Measurements from ENCODE around the gene CKAP2L.

DNA sequence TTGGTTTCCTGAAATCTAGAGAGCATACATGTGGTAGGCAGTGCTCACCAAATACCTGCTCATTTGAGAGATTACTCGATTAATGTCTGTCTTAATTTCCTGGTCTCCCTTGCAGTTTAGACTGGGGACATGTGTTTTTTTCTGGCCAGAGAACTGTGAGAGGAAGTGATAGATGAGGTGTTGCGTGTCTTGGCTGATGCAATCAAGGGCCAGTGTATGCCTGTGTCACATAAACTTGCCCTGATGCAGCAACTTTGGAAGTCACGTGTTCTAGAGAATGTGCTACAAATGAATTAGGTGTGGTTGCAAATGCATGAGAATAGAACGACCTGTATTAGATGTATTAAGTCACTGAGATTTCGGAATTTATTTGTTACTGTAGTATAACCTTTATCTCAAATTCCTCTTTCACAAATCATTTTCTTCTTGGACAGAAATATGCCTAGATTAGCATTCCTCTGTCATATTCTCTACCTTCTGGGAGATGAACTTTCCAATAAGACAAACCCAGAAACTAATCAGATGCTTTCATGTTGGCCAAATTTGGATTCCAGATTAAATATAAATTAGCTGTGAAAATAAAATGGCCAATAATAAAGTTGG, 29.8 kb upstream of the CKAP2L start:
- TF ChIP-seq, protein P1, sequence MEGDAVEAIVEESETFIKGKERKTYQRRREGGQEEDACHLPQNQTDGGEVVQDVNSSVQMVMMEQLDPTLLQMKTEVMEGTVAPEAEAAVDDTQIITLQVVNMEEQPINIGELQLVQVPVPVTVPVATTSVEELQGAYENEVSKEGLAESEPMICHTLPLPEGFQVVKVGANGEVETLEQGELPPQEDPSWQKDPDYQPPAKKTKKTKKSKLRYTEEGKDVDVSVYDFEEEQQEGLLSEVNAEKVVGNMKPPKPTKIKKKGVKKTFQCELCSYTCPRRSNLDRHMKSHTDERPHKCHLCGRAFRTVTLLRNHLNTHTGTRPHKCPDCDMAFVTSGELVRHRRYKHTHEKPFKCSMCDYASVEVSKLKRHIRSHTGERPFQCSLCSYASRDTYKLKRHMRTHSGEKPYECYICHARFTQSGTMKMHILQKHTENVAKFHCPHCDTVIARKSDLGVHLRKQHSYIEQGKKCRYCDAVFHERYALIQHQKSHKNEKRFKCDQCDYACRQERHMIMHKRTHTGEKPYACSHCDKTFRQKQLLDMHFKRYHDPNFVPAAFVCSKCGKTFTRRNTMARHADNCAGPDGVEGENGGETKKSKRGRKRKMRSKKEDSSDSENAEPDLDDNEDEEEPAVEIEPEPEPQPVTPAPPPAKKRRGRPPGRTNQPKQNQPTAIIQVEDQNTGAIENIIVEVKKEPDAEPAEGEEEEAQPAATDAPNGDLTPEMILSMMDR (IDR thresholded peaks at IDR 0.05) = no peak
- TF ChIP-seq POLR2A (IDR thresholded peaks at IDR 0.05) = no peak
